Breast epithelium (tissue), 4 donors: ENCODE results near the gene ISYNA1. TPM values are rescaled to one million over a fixed set of nuclear protein-coding genes. Genes with fewer than 3 reads are reported as not detected.

Experiments used
- DNase-seq, 2 donors: peaks; one replicate each; pipeline ENCODE4 v3.0.0-alpha.2; 2019; ENCODE audit warnings: low spot score in 2 of 2
- H3K27ac ChIP-seq, 2 donors: fragments of 200-600 bp; sonication (generic) in 1 of 2; one replicate each; pipeline ENCODE4 v1.5.1; 2016 to 2019; ENCODE audit warnings: mild to moderate bottlenecking in 1 of 2
- H3K27me3 ChIP-seq, 2 donors: fragments of 200-600 bp; sonication (generic) in 1 of 2; one replicate each; pipeline versions ENCODE4 v1.5.1 to v1.6.0; 2017 to 2019; ENCODE audit warnings: control low read depth in 1 of 2, mild to moderate bottlenecking in 1 of 2
- H3K36me3 ChIP-seq: fragments of 200-600 bp; one replicate; pipeline ENCODE4 v1.5.1; 2019
- H3K4me1 ChIP-seq, 2 donors: fragments of 200-600 bp; sonication (generic); one replicate each; pipeline ENCODE4 v1.5.1; 2016 to 2019; ENCODE audit warnings: control low read depth in 1 of 2
- H3K4me3 ChIP-seq, 3 donors: fragments of 200-600 bp; sonication (generic); 1 replicate in 2 of 3; 2 replicates in 1 of 3; pipeline ENCODE4 v1.5.1; 2016 to 2019; ENCODE audit warnings: mild to moderate bottlenecking in 3 of 3, moderate library complexity in 2 of 3
- H3K9me3 ChIP-seq, 2 donors: fragments of 200-600 bp; sonication (generic) in 1 of 2; one replicate each; pipeline ENCODE4 v1.5.1; 2016 to 2019; ENCODE audit warnings: control low read depth in 1 of 2
- CTCF ChIP-seq, 3 donors: fragments of 450-650 bp; IDR thresholded peaks; one replicate each; pipeline ENCODE4 v1.5.1; 2016 to 2017; ENCODE audit warnings: antibody characterized with exemption in 3 of 3, mild to moderate bottlenecking in 3 of 3, moderate library complexity in 3 of 3
- POLR2A ChIP-seq: fragments of 450-650 bp; IDR thresholded peaks from one replicate; pipeline ENCODE4 v1.6.1; 2016; ENCODE audit warnings: antibody characterized with exemption, mild to moderate bottlenecking, moderate library complexity
- POLR2AphosphoS5 ChIP-seq, 3 donors: sonication (generic); formaldehyde crosslinking; IDR thresholded peaks; one replicate each; pipeline ENCODE4 v1.6.1; 2017; ENCODE audit warnings: antibody characterized with exemption in 3 of 3
- intact Hi-C: fragments of 100-400 bp; cut with DNase I; formaldehyde crosslinking; loops from one replicate; pipeline ENCODE4 v1.15.1; 2023; ENCODE audit warnings: low total_unique reads
- total RNA-seq, 3 donors: library from RNA; depleted of rRNA; stranded (reverse); fragments of >200 nt; gene quantifications; one replicate each; pipeline ENCODE4 v1.1.0, GENCODE V29; 2016

ISYNA1 gene
- total RNA-seq, 3 donors from 2014 or later: 7.4 to 42.9 (median 40.2) TPM

DNA sequence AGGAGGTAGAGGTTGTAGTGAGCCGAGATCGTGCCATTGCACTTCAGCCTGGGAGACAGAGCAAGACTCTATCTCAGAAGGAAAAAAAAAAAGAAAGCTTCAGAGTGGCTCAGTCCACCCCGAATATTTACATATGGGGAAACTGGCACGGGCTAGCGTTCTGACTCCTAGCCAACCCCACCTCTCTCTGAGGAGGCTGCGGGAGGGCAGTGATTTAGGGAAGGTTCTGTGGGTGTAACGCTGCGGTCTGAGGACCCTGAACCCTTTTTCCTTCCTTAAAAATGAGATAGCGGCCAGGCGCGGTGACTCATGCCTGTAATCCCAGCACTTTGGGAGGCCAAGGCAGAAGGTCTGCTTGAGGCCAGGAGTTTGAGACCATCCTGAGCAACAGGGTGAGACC lies 45.5 kb downstream of the ISYNA1 start:
- no peaks in the 10 kb centered on the region for H3K4me1 ChIP-seq
- no peaks in the 10 kb centered on the region for H3K9me3 ChIP-seq
- H3K27me3 ChIP-seq: peaks cover 2 to 5% of the 10 kb centered on the region in 2 donors
- intact Hi-C loops: no loop called here
- no peaks in the 10 kb centered on the region for H3K36me3 ChIP-seq
- no peak overlapping the region for H3K4me3 ChIP-seq
- DNase-seq: no peak
- TF ChIP-seq POLR2AphosphoS5 (IDR thresholded peaks at IDR 0.05) (no peak), POLR2A (no peak), CTCF (IDR thresholded peaks at IDR 0.05) (no peak)
- no peak overlapping the region for H3K27ac ChIP-seq

- no peaks in the 10 kb centered on the region for H3K9me3 ChIP-seq
- intact Hi-C loops: no loop called here
- H3K4me3 ChIP-seq: no peak overlapping the region
- TF ChIP-seq POLR2A: no peak
- no peak for TF ChIP-seq CTCF (IDR thresholded peaks at IDR 0.05)
- no peak for TF ChIP-seq POLR2AphosphoS5 (IDR thresholded peaks at IDR 0.05)
- DNase-seq: no peak
- H3K36me3 ChIP-seq: no peaks in the 10 kb centered on the region
- H3K27ac ChIP-seq: no peak overlapping the region
- H3K4me1 ChIP-seq: no peaks in the 10 kb centered on the region
- no peaks in the 10 kb centered on the region for H3K27me3 ChIP-seq
Observed at GRCh38 chr19:18391509-18392075, 46.3 kb downstream of the ISYNA1 start.

DNA sequence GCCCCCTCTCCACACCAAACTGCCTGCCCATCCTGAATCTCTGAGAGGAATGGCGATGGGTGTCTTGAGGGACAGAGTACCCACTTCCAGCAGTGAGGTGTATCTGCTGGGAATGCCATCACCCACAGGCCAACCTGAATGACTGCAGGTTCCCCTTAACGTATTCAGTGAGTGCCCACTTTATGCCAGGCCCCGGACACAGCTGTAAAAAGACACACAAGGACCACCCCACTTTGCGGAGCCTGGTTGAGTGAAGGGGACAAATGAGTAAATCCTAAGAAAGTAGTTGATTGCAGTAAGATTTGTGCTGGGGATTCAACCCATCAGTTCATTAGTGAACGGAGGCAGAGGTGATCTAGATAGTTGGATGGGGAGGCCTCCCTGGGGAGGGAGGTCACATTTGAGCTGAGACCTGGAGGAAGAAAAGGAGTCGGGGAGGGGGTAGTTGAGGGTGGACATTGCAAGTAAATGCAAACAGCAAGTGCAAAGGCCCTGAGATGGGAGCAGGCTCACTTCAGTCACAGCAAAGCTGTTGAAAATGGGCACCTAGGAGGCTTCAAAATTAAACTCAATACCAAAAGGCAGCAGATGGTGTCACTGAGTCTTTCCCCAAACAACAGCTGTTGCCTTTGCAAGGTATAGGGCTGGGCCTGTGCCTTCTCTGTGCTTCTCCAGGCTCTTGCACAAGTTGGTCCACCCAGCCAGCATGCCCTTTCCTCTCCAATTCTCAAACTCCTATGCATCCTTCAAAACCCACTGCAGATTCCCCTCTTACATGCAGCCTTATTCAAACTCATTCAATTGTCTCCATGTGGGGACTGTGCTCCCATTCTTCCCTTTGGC lies 47.6 kb downstream of the ISYNA1 start:
- intact Hi-C loops: no loop called here
- Histone ChIP-seq H3K4me1 (no peaks in the 10 kb centered on the region), H3K27me3 (no peaks in the 10 kb centered on the region), H3K27ac (no peak overlapping the region), H3K36me3 (no peaks in the 10 kb centered on the region), H3K4me3 (no peak overlapping the region), H3K9me3 (no peaks in the 10 kb centered on the region)
- no peak for DNase-seq
- TF ChIP-seq POLR2A (no peak), CTCF (IDR thresholded peaks at IDR 0.05) (no peak), POLR2AphosphoS5 (IDR thresholded peaks at IDR 0.05) (no peak)

DNA sequence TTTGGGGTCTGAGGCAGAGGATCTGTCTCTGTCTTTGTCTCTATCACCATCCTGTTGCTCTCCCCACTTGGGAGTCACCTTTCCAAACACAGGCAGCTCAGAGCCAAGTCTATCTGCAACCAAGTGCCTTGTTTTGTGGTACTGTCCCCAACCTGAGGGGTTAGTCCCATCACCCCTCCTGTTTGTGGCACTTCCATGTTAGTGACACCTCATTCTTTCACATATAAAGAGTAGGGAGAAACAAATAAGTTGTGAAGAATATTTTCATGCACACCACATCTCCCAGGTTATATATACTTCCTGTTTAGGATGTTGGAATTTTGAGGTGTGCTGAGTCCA lies 48.2 kb downstream of the ISYNA1 start:
- H3K9me3 ChIP-seq: no peaks in the 10 kb centered on the region
- no peak overlapping the region for H3K4me3 ChIP-seq
- DNase-seq: no peak
- TF ChIP-seq POLR2AphosphoS5 (IDR thresholded peaks at IDR 0.05) (no peak), CTCF (IDR thresholded peaks at IDR 0.05) (no peak), POLR2A (no peak)
- no peak overlapping the region for H3K27ac ChIP-seq
- H3K4me1 ChIP-seq: no peaks in the 10 kb centered on the region
- no peaks in the 10 kb centered on the region for H3K36me3 ChIP-seq
- intact Hi-C loops: loop anchor here (10.0 kb wide), 1 partner anchor 1855 kb away; no protein-coding TSS in a partner anchor
- no peaks in the 10 kb centered on the region for H3K27me3 ChIP-seq

DNA sequence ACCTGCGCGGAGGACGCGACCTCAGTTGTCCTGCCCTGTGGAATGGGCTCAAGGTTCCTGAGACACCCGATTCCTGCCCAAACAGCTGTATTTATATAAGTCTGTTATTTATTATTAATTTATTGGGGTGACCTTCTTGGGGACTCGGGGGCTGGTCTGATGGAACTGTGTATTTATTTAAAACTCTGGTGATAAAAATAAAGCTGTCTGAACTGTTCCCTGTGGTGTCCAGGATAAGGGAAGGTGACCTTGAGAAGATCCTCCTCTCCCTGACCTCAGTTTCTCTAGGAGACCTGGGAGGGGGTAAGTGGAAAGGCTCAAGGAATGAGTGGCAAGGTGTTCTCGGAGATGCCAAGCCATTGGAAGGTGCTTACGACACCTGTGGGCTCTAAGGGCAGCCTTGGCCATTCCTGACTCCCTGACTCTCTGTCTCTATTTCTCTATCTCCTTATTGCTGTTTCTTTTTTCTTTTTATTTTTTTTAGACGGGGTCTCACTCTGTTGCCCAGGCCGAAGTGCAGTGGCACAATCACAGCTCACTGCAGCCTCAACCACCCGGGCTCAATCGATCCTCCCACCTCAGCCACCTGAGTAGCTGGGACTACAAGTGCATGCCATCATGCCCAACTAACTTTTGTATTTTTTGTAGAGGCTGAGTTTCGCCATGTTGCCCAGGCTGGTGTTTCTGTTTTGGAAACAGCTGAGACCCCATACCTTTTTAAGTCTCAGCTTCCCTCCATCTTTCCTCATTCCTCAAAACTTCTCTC lies 48.8 kb downstream of the ISYNA1 start:
- H3K27ac ChIP-seq: peak overlapping the region in 1 of 2 donors; percentile 50
- H3K9me3 ChIP-seq: no peaks in the 10 kb centered on the region
- H3K4me1 ChIP-seq: no peaks in the 10 kb centered on the region
- no peaks in the 10 kb centered on the region for H3K27me3 ChIP-seq
- DNase-seq: no peak
- no peak for TF ChIP-seq POLR2AphosphoS5 (IDR thresholded peaks at IDR 0.05)
- no peak for TF ChIP-seq POLR2A
- TF ChIP-seq CTCF (IDR thresholded peaks at IDR 0.05): no peak
- H3K36me3 ChIP-seq: no peaks in the 10 kb centered on the region
- intact Hi-C loops: loop anchor here (1.0 to 10.0 kb wide), 2 partner anchors 23 to 1854 kb away; no protein-coding TSS in a partner anchor
- H3K4me3 ChIP-seq: peak overlapping the region in 2 of 3 donors; percentile 46 to 65
